G401 (cell line): ENCODE measurements around the gene PCGF2. TPM values are rescaled to one million over a fixed set of nuclear protein-coding genes. Genes with fewer than 3 reads are reported as not detected.
A peak's percentile ranks its signal among the peaks of the same experiment; 100 is the strongest.

Experiments
- DNase-seq: peaks from one replicate; pipeline ENCODE4 v3.0.0-alpha.2; 2015; ENCODE audit warnings: low spot score
- in situ Hi-C: cut with HindIII; loops from 2 replicates; pipeline ENCODE4 v1.10.0; 2016; ENCODE audit warnings: low sequenced_read_pairs, mixed read lengths
- total RNA-seq: library from RNA; depleted of rRNA; stranded (reverse); fragments of >200 nt; shearing (Covaris generic); gene quantifications from 2 replicates; pipeline ENCODE4 v1.2.3, GENCODE V29; 2014

PCGF2 gene
- total RNA-seq, 1 experiment from 2014 or later, result 5.5 TPM

- in situ Hi-C loops, result no loop called here
- DNase-seq, result peak; percentile 67
These were observed 23.1 kb downstream of the PCGF2 start for GRCh38 chr17:38725066-38725465.

GRCh38 chr17:38724337-38724988, 23.7 kb downstream of the PCGF2 start:
- peak; percentile 15 for DNase-seq
- in situ Hi-C loops, result no loop called here

DNA sequence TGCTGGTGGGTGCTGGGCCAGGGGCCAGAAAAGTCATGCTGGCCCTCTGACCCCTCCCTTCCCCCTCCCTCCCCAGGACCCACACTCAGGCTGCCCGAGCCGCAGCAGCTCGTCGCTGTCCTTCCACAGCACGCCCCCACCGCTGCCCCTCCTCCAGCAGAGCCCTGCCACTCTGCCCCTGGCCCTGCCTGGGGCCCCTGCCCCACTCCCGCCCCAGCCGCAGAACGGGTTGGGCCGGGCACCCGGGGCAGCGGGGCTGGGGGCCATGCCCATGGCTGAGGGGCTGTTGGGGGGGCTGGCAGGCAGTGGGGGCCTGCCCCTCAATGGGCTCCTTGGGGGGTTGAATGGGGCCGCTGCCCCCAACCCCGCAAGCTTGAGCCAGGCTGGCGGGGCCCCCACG, 26.3 kb downstream of the PCGF2 start:
- in situ Hi-C loops, result no loop called here

DNA sequence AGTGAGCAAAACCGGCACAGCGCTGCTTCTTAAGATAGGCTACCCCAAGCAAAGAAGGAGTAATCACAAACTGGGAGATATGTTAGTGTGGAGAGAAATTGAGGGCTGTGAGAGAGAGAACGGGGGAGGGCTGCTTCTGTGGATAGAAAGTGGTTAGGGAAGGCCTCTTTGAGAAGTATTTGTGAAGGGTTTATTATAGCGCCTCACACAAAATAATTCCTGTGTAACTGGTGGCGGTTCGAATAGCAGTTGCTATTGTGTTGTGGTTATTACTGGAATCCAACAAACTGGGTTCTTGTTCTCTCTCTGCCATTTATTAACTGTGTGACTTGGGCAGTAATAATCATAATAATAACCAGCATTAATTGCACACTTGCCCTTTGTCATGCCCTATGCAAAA, 27.2 kb downstream of the PCGF2 start:
- in situ Hi-C loops, result no loop called here
- no peak for DNase-seq

More for the DNA sequence above, 26.3 kb downstream of the PCGF2 start:
- DNase-seq, result no peak

- DNase-seq, result no peak
- in situ Hi-C loops, result no loop called here
These were observed 28.0 kb downstream of the PCGF2 start for GRCh38 chr17:38719943-38720641.

DNA sequence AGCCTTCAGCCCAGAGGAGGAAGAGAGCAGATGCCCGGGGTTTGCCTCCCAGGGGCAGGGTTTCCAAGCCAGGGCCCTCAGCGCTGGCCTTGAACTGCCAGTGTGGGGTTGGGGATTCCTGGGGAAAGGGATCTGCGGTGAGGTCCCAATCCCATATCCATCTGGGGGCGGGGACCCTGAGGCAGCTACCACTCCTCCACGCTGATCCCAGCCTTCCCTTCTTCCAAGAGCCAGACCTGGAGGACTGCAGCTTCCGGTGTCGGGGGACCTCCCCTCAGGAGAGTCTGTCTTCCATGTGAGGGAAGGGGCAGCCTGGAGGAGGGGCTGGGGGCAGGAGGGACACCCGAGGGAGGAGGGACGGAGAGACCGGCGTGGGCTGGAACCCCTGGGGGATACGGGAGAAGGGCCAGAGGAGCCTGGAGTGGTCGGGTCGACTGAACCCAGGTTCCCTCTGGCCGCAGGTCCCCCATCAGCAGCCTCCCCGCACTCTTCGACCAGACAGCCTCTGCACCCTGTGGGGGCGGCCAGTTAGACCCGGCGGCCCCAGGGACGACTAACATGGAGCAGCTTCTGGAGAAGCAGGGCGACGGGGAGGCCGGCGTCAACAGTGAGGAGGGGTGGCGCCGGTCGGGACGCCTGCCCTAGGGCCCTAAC, 28.7 kb downstream of the PCGF2 start:
- in situ Hi-C loops, result no loop called here
- no peak for DNase-seq

DNA sequence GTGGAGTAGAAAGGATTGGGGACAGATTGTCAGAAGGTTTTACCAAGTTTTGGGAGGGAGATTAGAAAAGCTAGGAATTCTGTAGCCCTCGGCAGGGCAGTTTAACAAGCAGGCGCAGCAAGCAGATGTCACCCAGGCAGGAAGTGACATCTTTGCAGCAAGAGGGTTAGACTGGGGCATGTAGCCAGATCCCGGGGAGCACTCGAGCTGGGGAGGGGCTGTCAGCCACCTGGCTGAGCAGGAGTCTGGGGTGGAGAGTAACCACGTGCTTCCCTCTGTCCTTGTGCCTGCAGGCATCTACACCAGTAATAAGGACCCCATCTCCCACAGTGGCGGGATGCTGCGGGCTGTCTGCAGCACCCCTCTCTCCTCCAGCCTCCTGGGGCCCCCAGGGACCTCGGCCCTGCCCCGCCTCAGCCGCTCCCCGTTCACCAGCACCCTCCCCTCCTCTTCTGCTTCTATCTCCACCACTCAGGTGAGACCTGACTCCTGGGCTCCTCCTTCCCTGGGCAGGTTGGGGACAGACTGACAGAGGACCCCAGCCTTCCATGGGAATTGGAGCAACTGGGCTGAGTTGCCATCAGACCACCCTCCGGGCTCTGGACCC, 30.9 kb downstream of the PCGF2 start:
- peak; percentile 82 for DNase-seq
- in situ Hi-C loops, result no loop called here

- in situ Hi-C loops, result no loop called here
- no peak for DNase-seq
These were observed 31.6 kb downstream of the PCGF2 start for GRCh38 chr17:38716368-38717005.

DNA sequence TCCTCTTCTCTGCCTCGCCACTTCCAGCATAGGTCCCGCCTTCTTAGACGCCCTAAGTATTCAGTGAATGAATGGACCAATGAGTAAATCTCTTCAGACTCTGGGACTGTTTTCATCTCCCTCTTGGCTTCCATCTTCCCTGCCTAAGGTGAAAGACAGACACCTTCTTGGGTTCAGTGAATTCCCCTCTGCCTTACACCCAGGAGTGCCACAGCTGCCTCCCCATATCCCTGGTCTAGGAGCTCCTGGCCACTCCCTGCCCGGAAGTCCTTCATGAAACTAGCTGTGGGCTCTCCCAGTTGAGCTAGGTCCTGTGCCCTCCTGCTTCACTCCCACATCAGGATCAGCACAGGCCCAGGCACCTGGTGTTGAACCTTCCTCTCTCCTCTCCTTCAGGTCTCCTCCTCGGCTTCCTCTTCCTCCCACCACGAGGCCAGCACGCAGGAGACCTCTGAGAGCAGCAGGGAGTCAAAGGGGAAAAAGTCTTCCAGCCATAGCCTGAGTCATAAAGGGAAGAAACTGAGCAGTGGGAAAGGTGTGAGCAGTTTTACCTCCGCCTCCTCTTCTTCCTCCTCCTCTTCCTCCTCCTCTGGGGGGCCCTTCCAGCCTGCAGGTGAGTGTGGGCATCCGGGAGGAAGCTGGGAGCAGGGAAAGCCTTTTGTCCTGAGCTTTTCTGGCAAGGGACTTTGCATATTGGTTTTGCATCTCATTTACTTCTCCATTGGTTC, 32.8 kb downstream of the PCGF2 start:
- no peak for DNase-seq
- in situ Hi-C loops, result no loop called here

GRCh38 chr17:38713456-38714075, 34.6 kb downstream of the PCGF2 start:
- in situ Hi-C loops, result no loop called here
- no peak for DNase-seq

- in situ Hi-C loops, result no loop called here
- DNase-seq, result no peak
These were observed 35.5 kb downstream of the PCGF2 start for GRCh38 chr17:38712593-38712992.

DNA sequence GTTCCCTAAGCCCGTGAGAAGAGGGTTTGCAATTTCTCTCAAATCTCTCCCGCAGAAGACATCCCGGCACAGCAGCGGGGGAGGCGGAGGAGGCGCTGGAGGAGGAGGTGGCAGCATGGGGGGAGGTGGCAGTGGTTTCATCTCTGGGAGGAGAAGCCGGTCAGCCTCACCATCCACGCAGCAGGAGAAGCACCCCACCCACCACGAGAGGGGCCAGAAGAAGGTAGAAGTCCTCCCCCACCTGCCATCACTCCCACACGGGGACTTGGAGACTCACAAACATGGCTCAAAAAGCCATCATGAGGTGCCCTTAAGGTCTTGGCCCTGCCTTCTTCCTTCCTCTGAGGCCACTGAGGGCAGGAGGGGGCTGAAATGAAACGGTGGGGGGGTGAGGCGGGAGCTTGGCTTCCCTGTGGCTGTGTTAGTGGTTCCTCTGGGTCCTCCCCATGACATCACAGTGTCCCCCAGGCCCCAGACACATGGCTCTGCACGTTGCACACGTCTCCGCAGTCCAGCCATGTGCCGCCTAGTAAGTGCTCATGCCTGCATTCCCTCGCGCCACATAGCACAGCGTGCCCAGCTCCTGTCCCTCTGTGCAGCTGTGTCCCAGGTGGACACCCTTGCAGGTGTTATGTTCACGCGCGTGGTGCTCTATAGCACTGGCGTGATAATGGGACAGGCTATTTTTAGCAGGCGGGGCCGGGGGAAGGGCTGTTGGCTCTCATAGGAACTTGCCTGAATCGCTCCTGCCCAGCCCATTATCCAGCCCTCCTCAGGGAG, 36.2 kb downstream of the PCGF2 start:
- DNase-seq, result no peak
- in situ Hi-C loops, result no loop called here

DNA sequence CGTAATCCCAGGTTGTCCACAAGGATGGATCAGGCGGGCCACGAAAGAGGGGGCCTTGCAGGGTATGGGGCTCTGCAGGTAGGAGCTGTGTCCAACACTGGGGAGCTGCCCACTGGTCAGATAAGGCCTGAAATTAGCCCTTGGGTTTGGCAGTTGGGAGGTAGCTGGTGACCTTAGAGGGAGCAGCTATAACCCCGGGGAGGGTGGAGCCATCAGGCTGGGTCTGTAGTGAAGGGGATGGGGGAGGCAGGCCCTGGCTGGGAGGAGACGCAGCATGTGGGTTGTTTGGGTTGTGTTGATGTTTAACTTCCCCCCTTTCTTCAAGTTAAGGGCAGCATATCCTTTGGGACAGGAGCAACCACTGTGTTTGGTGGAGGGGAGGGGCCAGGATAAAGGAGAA, 37.2 kb downstream of the PCGF2 start:
- in situ Hi-C loops, result no loop called here
- DNase-seq, result no peak

DNA sequence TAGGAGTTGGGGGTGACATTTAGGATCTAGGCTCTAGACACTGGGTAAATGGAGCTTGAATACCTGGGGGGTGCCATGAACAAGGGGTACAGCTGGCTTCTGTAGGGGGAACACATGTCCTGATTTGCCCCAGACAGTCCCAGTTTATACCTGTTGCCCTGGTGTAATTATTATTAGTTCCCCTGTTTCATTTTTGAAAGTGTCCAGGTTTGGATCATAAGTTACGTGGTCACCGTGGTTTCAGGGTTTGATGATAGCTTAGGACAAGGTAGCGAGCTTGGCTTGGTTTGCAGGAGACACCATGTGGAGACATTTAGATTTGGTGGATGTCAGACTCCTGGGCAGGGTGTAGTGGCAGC, 37.6 kb downstream of the PCGF2 start:
- no peak for DNase-seq
- in situ Hi-C loops, result no loop called here

GRCh38 chr17:38709864-38710603, 38.1 kb downstream of the PCGF2 start:
- no peak for DNase-seq
- in situ Hi-C loops, result no loop called here

GRCh38 chr17:38709104-38709820, 38.9 kb downstream of the PCGF2 start:
- in situ Hi-C loops, result no loop called here

More at GRCh38 chr17:38709104-38709820, 38.9 kb downstream of the PCGF2 start:
- DNase-seq, result no peak
